Omental fat pad (tissue), 4 donors: ENCODE data around the gene KBTBD12. TPM values are rescaled to one million over a fixed set of nuclear protein-coding genes. Genes with fewer than 3 reads are reported as not detected.
A peak's percentile ranks its signal among the peaks of the same experiment; 100 is the strongest.

Experiments used
- ATAC-seq: fragments of 150-250 bp; one replicate; pipeline ENCODE4 v1.9.1; 2016; ENCODE audit warnings: mild to moderate bottlenecking, moderate library complexity; ENCODE audit not compliant: low FRiP score
- DNase-seq: peaks from one replicate; pipeline ENCODE4 v3.0.0-alpha.2; 2019; ENCODE audit warnings: low spot score
- CTCF ChIP-seq, 3 donors: fragments of 450-650 bp; IDR thresholded peaks; one replicate each; pipeline ENCODE4 v1.5.1; 2016 to 2017; ENCODE audit warnings: antibody characterized with exemption in 3 of 3, mild to moderate bottlenecking in 3 of 3, moderate library complexity in 2 of 3
- total RNA-seq, 4 donors: library from RNA; depleted of rRNA; stranded (reverse); fragments of >200 nt; gene quantifications; one replicate each; pipeline ENCODE4 v1.1.0, GENCODE V29; 2016

KBTBD12 gene
- total RNA-seq, 4 donors from 2014 or later: 0.48 to 1.9 (median 0.60) TPM

GRCh38 chr3:127951276-127951675 is 36.2 kb downstream of the KBTBD12 start:
- no peak for TF ChIP-seq CTCF (IDR thresholded peaks at IDR 0.05)
- ATAC-seq (no peak), DNase-seq (no peak)

GRCh38 chr3:127953091-127954035 is 38.3 kb downstream of the KBTBD12 start:
- no peak for DNase-seq
- no peak for ATAC-seq
- TF ChIP-seq CTCF (IDR thresholded peaks at IDR 0.05): no peak

GRCh38 chr3:127954640-127955039 is 39.6 kb downstream of the KBTBD12 start:
- no peak for TF ChIP-seq CTCF (IDR thresholded peaks at IDR 0.05)
- DNase-seq (no peak), ATAC-seq (no peak)

- DNase-seq (no peak), ATAC-seq (no peak)
- no peak for TF ChIP-seq CTCF (IDR thresholded peaks at IDR 0.05)
Observed at GRCh38 chr3:127955728-127956127, 40.7 kb downstream of the KBTBD12 start.

- ATAC-seq: no peak
- no peak for DNase-seq
- no peak for TF ChIP-seq CTCF (IDR thresholded peaks at IDR 0.05)
Observed at GRCh38 chr3:127959041-127959440, 44.0 kb downstream of the KBTBD12 start.

- peak; percentile 57 for ATAC-seq
- no peak for DNase-seq
- no peak for TF ChIP-seq CTCF (IDR thresholded peaks at IDR 0.05)
Observed at GRCh38 chr3:127959873-127960272, 44.8 kb downstream of the KBTBD12 start.
